WTC11 (cell line): ENCODE data around the gene COL4A1. TPM values are rescaled to one million over a fixed set of nuclear protein-coding genes. Genes with fewer than 3 reads are reported as not detected.

ENCODE experiments used
- ATAC-seq: fragments of 200-7000 bp; cut with Tn5 transposase; 2 replicates; pipeline ENCODE4 v1.10.0; 2021; ENCODE audit warnings: mild to moderate bottlenecking, moderate library complexity
- CTCF ChIA-PET: fragments of 300-600 bp; sonication (Branson Sonifier 250); formaldehyde crosslinking; loops from one replicate; lab custom pipeline; 2021; ENCODE audit warnings: antibody characterized with exemption; lab: Charles Lee
- POLR2A ChIA-PET: fragments of 350-600 bp; sonication (Branson Sonifier 250); formaldehyde crosslinking; loops from one replicate; lab custom pipeline; 2021; ENCODE audit warnings: antibody characterized with exemption; lab: Charles Lee
- DNase-seq: peaks from one replicate; pipeline ENCODE4 v3.0.0; 2021; ENCODE audit warnings: low spot score
- H3K27ac Mint-ChIP-seq: 2 replicates; pipeline ENCODE4 v1.8.0; 2021; ENCODE audit warnings: mixed read lengths
- H3K27me3 Mint-ChIP-seq: 2 replicates; pipeline ENCODE4 v1.8.0; 2021; ENCODE audit warnings: low read depth, mild to moderate bottlenecking, moderate library complexity, mixed read lengths
- H3K36me3 Mint-ChIP-seq: 2 replicates; pipeline ENCODE4 v1.8.0; 2021; ENCODE audit warnings: mixed read lengths
- H3K4me1 Mint-ChIP-seq: 2 replicates; pipeline ENCODE4 v1.8.0; 2022; ENCODE audit warnings: mixed read lengths
- H3K4me3 Mint-ChIP-seq: 2 replicates; pipeline ENCODE4 v1.8.0; 2021; ENCODE audit warnings: mild to moderate bottlenecking, moderate library complexity, mixed read lengths
- H3K9me3 Mint-ChIP-seq: 2 replicates; pipeline ENCODE4 v1.8.0; 2021; ENCODE audit warnings: mixed read lengths
- ATF3 ChIP-seq: sonication (generic); formaldehyde crosslinking; conservative IDR thresholded peaks from 2 replicates; pipeline ENCODE4 v1.8.1; 2022; ENCODE audit warnings: mild to moderate bottlenecking, missing genetic modification reagents
- GRHL2 ChIP-seq: fragments of 250-450 bp; sonication (Bioruptor Pico); IDR thresholded peaks from 2 replicates; pipeline ENCODE4 v1.8.0; 2022; ENCODE audit warnings: mild to moderate bottlenecking, moderate library complexity; ENCODE audit not compliant: insufficient replicate concordance, severe bottlenecking
- total RNA-seq: library from RNA; stranded (reverse); gene quantifications from 3 replicates; pipeline ENCODE4 v1.2.3, GENCODE V29; 2021
- TF ChIP-seq, protein P1 (sequence below): sonication (generic); formaldehyde crosslinking; IDR thresholded peaks from 2 replicates; pipeline ENCODE4 v1.8.1; 2023; ENCODE audit warnings: mild to moderate bottlenecking, missing genetic modification reagents
- TF ChIP-seq, protein P2 (sequence below): sonication (generic); formaldehyde crosslinking; IDR thresholded peaks from 2 replicates; pipeline ENCODE4 v1.8.1; 2022; ENCODE audit warnings: low read depth, mild to moderate bottlenecking, moderate library complexity, missing genetic modification reagents, borderline replicate concordance
- TF ChIP-seq, protein P3 (sequence below): sonication (generic); formaldehyde crosslinking; conservative IDR thresholded peaks from 2 replicates; pipeline ENCODE4 v1.8.1; 2023; ENCODE audit warnings: mild to moderate bottlenecking, low read depth, missing genetic modification reagents, moderate library complexity
- TF ChIP-seq, protein P4 (sequence below): fragments of 250-450 bp; sonication (Bioruptor Pico); IDR thresholded peaks from 2 replicates; pipeline ENCODE4 v2.1.2; 2022; ENCODE audit warnings: mild to moderate bottlenecking, moderate library complexity

Gene COL4A1
- total RNA-seq, 1 experiment from 2014 or later: 89.6 TPM

DNA sequence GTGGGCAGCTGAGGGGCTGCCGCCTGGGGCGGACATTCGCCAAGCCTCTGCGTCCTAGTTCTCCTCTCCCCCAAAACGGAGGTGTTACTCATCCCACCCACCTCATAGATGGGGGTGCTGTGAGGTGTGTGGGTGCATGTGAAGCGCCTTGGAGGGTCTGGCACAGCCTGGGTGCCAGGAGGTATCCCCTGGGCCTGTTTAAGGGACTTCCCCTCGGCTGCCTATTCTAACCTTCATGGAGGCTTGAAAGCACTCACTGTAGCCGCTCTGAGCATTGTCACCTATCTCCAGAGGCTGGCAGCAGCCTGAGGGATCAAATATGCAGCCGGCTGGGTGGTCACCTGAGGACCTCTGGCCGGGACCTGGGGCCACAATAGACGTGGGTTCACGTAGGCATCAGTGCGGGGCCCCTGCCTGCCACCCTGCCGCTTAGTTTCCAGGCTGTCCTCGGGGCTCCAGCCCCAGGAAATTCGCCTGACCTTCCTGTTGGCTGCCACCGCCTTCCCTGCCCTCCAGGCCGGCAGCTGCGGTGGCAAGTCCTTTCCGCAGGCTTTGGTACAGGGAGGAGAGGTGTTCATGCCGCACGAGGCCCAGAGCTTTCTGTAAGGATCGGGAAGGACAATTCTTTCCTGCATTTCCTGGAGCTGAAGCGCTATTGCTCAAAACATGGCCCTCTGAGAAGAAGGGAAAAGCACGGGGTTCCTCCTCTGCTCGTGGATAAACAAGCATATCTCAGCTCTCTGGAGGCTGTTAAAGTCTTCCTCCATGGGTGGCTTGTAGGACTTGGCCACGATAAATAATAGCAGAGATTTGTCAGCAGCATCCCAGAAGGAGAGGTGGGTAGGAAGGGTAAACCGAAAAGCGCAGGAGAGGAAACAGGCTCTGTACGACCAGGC is 4.7 kb upstream of the COL4A1 start:
- ATAC-seq: no peak
- Mint-ChIP-seq H3K4me3 (no peak overlapping the region), H3K27me3 (peaks cover 18% of the 10 kb centered on the region), H3K36me3 (no peaks in the 10 kb centered on the region), H3K4me1 (peaks cover 16% of the 10 kb centered on the region), H3K27ac (peak overlapping the region; percentile 12; the same call in 1 of the 2 replicates), H3K9me3 (no peaks in the 10 kb centered on the region)
- TF ChIP-seq, protein P1, sequence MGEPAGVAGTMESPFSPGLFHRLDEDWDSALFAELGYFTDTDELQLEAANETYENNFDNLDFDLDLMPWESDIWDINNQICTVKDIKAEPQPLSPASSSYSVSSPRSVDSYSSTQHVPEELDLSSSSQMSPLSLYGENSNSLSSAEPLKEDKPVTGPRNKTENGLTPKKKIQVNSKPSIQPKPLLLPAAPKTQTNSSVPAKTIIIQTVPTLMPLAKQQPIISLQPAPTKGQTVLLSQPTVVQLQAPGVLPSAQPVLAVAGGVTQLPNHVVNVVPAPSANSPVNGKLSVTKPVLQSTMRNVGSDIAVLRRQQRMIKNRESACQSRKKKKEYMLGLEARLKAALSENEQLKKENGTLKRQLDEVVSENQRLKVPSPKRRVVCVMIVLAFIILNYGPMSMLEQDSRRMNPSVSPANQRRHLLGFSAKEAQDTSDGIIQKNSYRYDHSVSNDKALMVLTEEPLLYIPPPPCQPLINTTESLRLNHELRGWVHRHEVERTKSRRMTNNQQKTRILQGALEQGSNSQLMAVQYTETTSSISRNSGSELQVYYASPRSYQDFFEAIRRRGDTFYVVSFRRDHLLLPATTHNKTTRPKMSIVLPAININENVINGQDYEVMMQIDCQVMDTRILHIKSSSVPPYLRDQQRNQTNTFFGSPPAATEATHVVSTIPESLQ (CRISPR knock-in tag): no peak
- no peak for DNase-seq
- ChIA-PET POLR2A (no interaction called here), CTCF (no interaction called here)

GRCh38 chr13:110310541-110311442 is 3.8 kb upstream of the COL4A1 start:
- ATAC-seq (no peak), DNase-seq (no peak)
- Mint-ChIP-seq H3K36me3 (no peaks in the 10 kb centered on the region), H3K4me1 (peaks cover 18% of the 10 kb centered on the region), H3K27me3 (peaks cover 20% of the 10 kb centered on the region), H3K27ac (no peak overlapping the region; the same call in 1 of the 2 replicates), H3K9me3 (no peaks in the 10 kb centered on the region), H3K4me3 (no peak overlapping the region)
- no peak for TF ChIP-seq ATF3 (CRISPR knock-in tag)
- TF ChIP-seq, protein P2, sequence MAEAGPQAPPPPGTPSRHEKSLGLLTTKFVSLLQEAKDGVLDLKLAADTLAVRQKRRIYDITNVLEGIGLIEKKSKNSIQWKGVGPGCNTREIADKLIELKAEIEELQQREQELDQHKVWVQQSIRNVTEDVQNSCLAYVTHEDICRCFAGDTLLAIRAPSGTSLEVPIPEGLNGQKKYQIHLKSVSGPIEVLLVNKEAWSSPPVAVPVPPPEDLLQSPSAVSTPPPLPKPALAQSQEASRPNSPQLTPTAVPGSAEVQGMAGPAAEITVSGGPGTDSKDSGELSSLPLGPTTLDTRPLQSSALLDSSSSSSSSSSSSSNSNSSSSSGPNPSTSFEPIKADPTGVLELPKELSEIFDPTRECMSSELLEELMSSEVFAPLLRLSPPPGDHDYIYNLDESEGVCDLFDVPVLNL (CRISPR knock-in tag): no peak
- TF ChIP-seq, protein P3, sequence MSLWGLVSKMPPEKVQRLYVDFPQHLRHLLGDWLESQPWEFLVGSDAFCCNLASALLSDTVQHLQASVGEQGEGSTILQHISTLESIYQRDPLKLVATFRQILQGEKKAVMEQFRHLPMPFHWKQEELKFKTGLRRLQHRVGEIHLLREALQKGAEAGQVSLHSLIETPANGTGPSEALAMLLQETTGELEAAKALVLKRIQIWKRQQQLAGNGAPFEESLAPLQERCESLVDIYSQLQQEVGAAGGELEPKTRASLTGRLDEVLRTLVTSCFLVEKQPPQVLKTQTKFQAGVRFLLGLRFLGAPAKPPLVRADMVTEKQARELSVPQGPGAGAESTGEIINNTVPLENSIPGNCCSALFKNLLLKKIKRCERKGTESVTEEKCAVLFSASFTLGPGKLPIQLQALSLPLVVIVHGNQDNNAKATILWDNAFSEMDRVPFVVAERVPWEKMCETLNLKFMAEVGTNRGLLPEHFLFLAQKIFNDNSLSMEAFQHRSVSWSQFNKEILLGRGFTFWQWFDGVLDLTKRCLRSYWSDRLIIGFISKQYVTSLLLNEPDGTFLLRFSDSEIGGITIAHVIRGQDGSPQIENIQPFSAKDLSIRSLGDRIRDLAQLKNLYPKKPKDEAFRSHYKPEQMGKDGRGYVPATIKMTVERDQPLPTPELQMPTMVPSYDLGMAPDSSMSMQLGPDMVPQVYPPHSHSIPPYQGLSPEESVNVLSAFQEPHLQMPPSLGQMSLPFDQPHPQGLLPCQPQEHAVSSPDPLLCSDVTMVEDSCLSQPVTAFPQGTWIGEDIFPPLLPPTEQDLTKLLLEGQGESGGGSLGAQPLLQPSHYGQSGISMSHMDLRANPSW (CRISPR knock-in tag): no peak
- TF ChIP-seq, protein P4, sequence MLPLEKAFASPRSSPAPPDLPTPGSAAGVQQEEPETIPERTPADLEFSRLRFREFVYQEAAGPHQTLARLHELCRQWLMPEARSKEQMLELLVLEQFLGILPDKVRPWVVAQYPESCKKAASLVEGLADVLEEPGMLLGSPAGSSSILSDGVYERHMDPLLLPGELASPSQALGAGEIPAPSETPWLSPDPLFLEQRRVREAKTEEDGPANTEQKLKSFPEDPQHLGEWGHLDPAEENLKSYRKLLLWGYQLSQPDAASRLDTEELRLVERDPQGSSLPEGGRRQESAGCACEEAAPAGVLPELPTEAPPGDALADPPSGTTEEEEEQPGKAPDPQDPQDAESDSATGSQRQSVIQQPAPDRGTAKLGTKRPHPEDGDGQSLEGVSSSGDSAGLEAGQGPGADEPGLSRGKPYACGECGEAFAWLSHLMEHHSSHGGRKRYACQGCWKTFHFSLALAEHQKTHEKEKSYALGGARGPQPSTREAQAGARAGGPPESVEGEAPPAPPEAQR (CRISPR knock-in tag): no peak
- ChIA-PET POLR2A (interaction anchor here (1.0 kb wide), 1 partner anchor 30 kb away, joined by 3 read pairs; no protein-coding TSS in a partner anchor), CTCF (interaction anchor here (2.2 kb wide), 1 partner anchor 42 kb away, joined by 7 read pairs; no protein-coding TSS in a partner anchor)

DNA sequence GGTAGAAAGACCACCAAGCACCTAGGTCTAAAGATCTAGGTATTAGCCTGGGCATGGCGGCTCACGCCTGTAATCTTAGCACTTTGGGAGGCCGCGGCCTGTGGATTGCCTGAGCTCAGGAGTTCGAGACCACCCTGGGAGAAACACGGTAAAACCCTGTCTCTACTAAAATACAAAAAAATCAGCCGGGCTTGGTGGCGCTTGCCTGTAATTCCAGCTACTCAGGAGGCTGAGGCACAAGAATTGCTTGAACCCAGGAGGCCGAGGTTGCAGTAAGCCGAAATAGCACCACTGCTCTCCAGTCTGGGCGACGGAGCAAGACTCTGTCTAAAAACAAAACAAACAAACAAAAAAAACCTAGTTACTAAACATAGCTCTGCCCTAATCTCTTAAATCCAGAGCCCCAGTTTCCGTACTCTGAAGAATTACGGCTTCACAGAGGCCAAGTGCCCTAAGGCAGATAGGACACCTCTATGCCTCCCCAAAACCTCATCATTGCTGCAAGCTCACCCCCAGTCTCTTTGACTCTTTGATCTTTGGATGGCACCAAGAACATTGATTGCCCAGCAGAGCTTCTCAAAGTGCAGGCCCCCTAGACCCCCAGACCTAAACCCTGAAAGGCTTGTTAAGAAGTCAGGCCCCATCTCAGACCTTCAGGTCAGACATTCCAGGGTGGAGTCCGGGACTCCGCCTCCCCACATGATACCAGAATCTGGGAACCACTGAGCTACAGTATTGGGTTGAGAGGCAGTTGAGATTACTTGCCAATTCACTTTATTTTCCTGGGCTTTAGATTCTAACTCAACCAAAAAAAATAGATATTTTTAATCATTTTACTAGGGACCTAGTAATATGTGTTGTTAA is 2.9 kb upstream of the COL4A1 start:
- TF ChIP-seq, protein P1 (CRISPR knock-in tag): no peak
- no peak for TF ChIP-seq GRHL2 (CRISPR knock-in tag)
- no peak overlapping the region for H3K27ac Mint-ChIP-seq

More for the DNA sequence above, 2.9 kb upstream of the COL4A1 start:
- H3K27me3 Mint-ChIP-seq: peaks cover 29% of the 10 kb centered on the region
- H3K4me3 Mint-ChIP-seq: no peak overlapping the region
- H3K4me1 Mint-ChIP-seq: peaks cover 27% of the 10 kb centered on the region
- H3K9me3 Mint-ChIP-seq: no peaks in the 10 kb centered on the region
- ATAC-seq (no peak), DNase-seq (no peak)
- ChIA-PET POLR2A (interaction anchor here (1.0 to 1.7 kb wide), 3 partner anchors 17 to 30 kb away, joined by 3 to 8 read pairs (median 5); no protein-coding TSS in a partner anchor), CTCF (interaction anchor here (1.1 to 2.2 kb wide), 3 partner anchors 43 to 100 kb away, joined by 3 to 11 read pairs (median 7); no protein-coding TSS in a partner anchor)
- H3K36me3 Mint-ChIP-seq: no peaks in the 10 kb centered on the region
